ENCODE measurements around the gene AGXT. TPM values are rescaled to one million over a fixed set of nuclear protein-coding genes. Genes with fewer than 3 reads are reported as not detected.

Gene AGXT
- total RNA-seq, 1 experiment from 2014 or later = not detected

- CTCF ChIA-PET = no interaction called here
- Mint-ChIP-seq H3K27me3 (ENCODE audit: unreplicated experiment) (peaks cover 33% of the 10 kb centered on the region), H3K4me1 (ENCODE audit: low read depth, unreplicated experiment) (peaks cover 33% of the 10 kb centered on the region), H3K4me3 (ENCODE audit: low read depth, unreplicated experiment) (no peak overlapping the region), H3K9me3 (ENCODE audit: low read depth, unreplicated experiment) (no peaks in the 10 kb centered on the region), H3K36me3 (ENCODE audit: insufficient read depth, unreplicated experiment) (peaks cover 9% of the 10 kb centered on the region), H3K27ac (ENCODE audit: unreplicated experiment) (no peak overlapping the region)
- no peak for DNase-seq
- intact Hi-C loops (cut with micrococcal nuclease; ENCODE audit: unreplicated experiment) = no loop called here
- no peak for TF ChIP-seq CTCF (IDR thresholded peaks at IDR 0.05; ENCODE audit: unreplicated experiment)
- BruUV-seq (replicated peaks) = no TSS peak
These were observed 33.5 kb downstream of the AGXT start for GRCh38 chr2:240901986-240902614.

GRCh38 chr2:240902615-240903041, 34.0 kb downstream of the AGXT start:
- intact Hi-C loops (cut with micrococcal nuclease; ENCODE audit: unreplicated experiment) = no loop called here
- peaks cover 38% of the 10 kb centered on the region for H3K27me3 Mint-ChIP-seq (ENCODE audit: unreplicated experiment)
- peaks cover 4% of the 10 kb centered on the region for H3K36me3 Mint-ChIP-seq (ENCODE audit: insufficient read depth, unreplicated experiment)
- peaks cover 27% of the 10 kb centered on the region for H3K4me1 Mint-ChIP-seq (ENCODE audit: low read depth, unreplicated experiment)
- no peak for TF ChIP-seq CTCF (IDR thresholded peaks at IDR 0.05; ENCODE audit: unreplicated experiment)
- CTCF ChIA-PET = interaction anchor here (0.7 kb wide), 1 partner anchor 777 kb away, joined by 3 read pairs; no protein-coding TSS in a partner anchor
- BruUV-seq (replicated peaks) = no TSS peak
- DNase-seq = no peak
- H3K27ac Mint-ChIP-seq (ENCODE audit: unreplicated experiment) = no peak overlapping the region
- no peak overlapping the region for H3K4me3 Mint-ChIP-seq (ENCODE audit: low read depth, unreplicated experiment)
- H3K9me3 Mint-ChIP-seq (ENCODE audit: low read depth, unreplicated experiment) = no peaks in the 10 kb centered on the region

- Mint-ChIP-seq H3K27me3 (ENCODE audit: unreplicated experiment) (peaks cover 40% of the 10 kb centered on the region), H3K36me3 (ENCODE audit: insufficient read depth, unreplicated experiment) (no peaks in the 10 kb centered on the region), H3K4me3 (ENCODE audit: low read depth, unreplicated experiment) (no peak overlapping the region), H3K27ac (ENCODE audit: unreplicated experiment) (no peak overlapping the region), H3K4me1 (ENCODE audit: low read depth, unreplicated experiment) (peaks cover 19% of the 10 kb centered on the region), H3K9me3 (ENCODE audit: low read depth, unreplicated experiment) (no peaks in the 10 kb centered on the region)
- CTCF ChIA-PET = interaction anchor here (0.7 kb wide), 1 partner anchor 776 kb away, joined by 3 read pairs; no protein-coding TSS in a partner anchor
- intact Hi-C loops (cut with micrococcal nuclease; ENCODE audit: unreplicated experiment) = no loop called here
- no peak for TF ChIP-seq CTCF (IDR thresholded peaks at IDR 0.05; ENCODE audit: unreplicated experiment)
- no peak for DNase-seq
- no TSS peak for BruUV-seq (replicated peaks)
These were observed 34.8 kb downstream of the AGXT start for GRCh38 chr2:240903191-240904060.

- H3K4me3 Mint-ChIP-seq (ENCODE audit: low read depth, unreplicated experiment) = no peak overlapping the region
- no peak for TF ChIP-seq CTCF (IDR thresholded peaks at IDR 0.05; ENCODE audit: unreplicated experiment)
- H3K27ac Mint-ChIP-seq (ENCODE audit: unreplicated experiment) = no peak overlapping the region
- no peaks in the 10 kb centered on the region for H3K36me3 Mint-ChIP-seq (ENCODE audit: insufficient read depth, unreplicated experiment)
- no peak for DNase-seq
- H3K4me1 Mint-ChIP-seq (ENCODE audit: low read depth, unreplicated experiment) = peaks cover 10% of the 10 kb centered on the region
- no peaks in the 10 kb centered on the region for H3K9me3 Mint-ChIP-seq (ENCODE audit: low read depth, unreplicated experiment)
- no TSS peak for BruUV-seq (replicated peaks)
- peaks cover 48% of the 10 kb centered on the region for H3K27me3 Mint-ChIP-seq (ENCODE audit: unreplicated experiment)
- intact Hi-C loops (cut with micrococcal nuclease; ENCODE audit: unreplicated experiment) = no loop called here
- CTCF ChIA-PET = interaction anchor here (1.0 to 1.1 kb wide), 2 partner anchors 8 to 10 kb away, joined by 3 to 8 read pairs; partner anchors contain the start of gene MAB21L4
These were observed 35.9 kb downstream of the AGXT start for GRCh38 chr2:240904216-240905175.

Measured in Calu3 (cell line).